ENCODE measurements around the gene NYAP2. TPM values are rescaled to one million over a fixed set of nuclear protein-coding genes. Genes with fewer than 3 reads are reported as not detected.

The NYAP2 gene
- total and polyA plus RNA-seq, 12 donors: 0.04 TPM; not detected in 11

DNA sequence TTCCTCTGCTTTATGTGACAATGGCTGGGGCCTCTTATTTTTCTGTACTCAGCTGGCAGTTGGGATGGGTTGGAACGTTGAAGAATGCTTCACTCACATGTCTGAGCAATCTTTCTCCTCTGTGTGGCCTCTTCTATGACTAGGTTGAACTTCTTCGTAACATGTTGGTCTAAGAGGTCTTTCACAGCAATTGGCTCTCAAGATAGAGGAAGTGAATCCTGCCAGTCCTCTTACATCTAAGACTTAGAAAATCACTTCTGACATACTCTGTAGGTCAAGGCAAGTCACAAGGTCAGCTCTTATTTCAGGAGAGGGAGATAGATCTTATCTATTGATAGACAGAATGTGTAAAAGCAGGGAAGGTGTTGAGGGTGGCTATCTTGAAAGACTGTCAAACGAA lies 174.1 kb downstream of the NYAP2 start:
- DNase-seq (no peak), ATAC-seq (no peak)
- Histone ChIP-seq H3K4me3 (no peak overlapping the region), H3K27me3 (no peaks in the 10 kb centered on the region), H3K36me3 (no peaks in the 10 kb centered on the region), H3K9me3 (peaks cover 0 to 9% (median 0%) of the 10 kb centered on the region in 11 donors), H3K27ac (no peak overlapping the region), H3K4me1 (no peaks in the 10 kb centered on the region)
- TF ChIP-seq, protein P1, sequence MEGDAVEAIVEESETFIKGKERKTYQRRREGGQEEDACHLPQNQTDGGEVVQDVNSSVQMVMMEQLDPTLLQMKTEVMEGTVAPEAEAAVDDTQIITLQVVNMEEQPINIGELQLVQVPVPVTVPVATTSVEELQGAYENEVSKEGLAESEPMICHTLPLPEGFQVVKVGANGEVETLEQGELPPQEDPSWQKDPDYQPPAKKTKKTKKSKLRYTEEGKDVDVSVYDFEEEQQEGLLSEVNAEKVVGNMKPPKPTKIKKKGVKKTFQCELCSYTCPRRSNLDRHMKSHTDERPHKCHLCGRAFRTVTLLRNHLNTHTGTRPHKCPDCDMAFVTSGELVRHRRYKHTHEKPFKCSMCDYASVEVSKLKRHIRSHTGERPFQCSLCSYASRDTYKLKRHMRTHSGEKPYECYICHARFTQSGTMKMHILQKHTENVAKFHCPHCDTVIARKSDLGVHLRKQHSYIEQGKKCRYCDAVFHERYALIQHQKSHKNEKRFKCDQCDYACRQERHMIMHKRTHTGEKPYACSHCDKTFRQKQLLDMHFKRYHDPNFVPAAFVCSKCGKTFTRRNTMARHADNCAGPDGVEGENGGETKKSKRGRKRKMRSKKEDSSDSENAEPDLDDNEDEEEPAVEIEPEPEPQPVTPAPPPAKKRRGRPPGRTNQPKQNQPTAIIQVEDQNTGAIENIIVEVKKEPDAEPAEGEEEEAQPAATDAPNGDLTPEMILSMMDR (IDR thresholded peaks at IDR 0.05): no peak
- 52 to 56% methylated on average over 3 of the region's 3 CpGs for WGBS, 2 donors
- intact Hi-C loops (cut with DNase I): no loop called here

DNA sequence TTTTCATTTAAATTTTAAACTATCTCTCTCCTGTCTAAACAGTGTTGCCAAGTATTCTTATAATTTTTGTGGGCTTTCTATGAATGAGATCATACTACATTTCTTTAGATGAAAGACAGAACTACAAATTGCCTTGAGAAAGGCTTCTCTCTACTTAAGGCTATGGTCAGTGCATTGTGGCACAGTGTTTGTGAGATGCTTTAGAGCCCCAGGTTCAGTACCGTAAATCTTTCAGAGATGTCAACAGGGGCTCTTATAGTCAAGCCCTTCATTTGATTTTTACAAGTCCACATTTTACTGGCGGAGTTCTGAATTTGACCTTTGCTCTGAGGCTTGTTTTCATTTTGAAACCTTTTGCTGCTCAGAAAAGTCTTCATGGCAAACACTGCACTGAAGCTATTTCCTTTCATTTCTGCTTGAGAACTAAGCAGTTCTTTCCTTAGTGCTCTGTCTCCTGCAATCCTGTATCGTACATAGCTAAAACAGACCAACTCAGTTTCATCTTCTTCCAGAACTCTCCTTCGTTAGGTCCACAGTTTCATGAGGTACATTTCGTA lies 175.2 kb downstream of the NYAP2 start:
- WGBS, 2 donors: 76 to 86% methylated on average over 5 of the region's 5 CpGs
- H3K36me3 ChIP-seq: no peaks in the 10 kb centered on the region
- no peaks in the 10 kb centered on the region for H3K4me1 ChIP-seq
- no peak for ATAC-seq
- no peak for DNase-seq
- H3K4me3 ChIP-seq: no peak overlapping the region
- no peaks in the 10 kb centered on the region for H3K27me3 ChIP-seq
- H3K27ac ChIP-seq: no peak overlapping the region
- intact Hi-C loops (cut with DNase I): no loop called here
- H3K9me3 ChIP-seq: peaks cover 0 to 9% (median 0%) of the 10 kb centered on the region in 11 donors
- TF ChIP-seq, protein P1 (IDR thresholded peaks at IDR 0.05): no peak

DNA sequence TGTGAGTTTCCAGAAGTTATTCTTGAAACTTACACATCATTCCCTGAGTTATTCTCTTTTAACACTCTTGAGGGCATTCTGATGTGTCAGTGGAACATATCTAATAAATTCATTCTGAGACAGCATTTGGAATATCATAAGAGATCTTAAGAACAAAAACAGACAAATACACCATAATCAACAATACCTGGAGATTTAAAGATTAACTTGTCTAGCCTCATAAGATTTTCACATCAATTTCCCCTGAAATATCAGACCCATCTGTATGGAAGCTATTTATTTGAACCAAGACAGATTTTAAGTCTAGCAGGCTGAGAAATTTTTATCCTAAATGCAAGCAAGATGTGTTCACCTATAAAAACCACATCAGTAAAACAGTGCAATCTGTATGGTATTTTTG lies 181.6 kb downstream of the NYAP2 start:
- no peaks in the 10 kb centered on the region for H3K27me3 ChIP-seq
- TF ChIP-seq, protein P1 (IDR thresholded peaks at IDR 0.05): no peak

DNA sequence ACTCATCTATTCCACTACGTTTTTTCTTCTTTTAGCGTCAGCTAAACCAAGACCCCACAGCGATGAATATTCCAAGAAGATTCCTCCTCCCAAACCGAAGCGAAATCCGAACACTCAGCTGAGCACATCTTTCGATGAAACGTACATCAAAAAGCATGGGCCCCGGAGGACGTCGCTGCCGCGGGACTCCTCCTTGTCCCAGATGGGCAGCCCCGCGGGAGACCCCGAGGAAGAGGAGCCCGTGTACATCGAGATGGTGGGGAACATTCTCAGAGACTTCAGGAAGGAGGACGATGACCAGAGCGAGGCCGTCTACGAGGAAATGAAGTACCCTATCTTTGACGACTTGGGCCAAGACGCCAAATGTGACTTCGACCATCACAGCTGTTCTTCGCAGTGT lies 182.4 kb downstream of the NYAP2 start:
- Histone ChIP-seq H3K4me1 (no peaks in the 10 kb centered on the region), H3K9me3 (no peaks in the 10 kb centered on the region), H3K36me3 (no peaks in the 10 kb centered on the region), H3K27me3 (peaks cover 0 to under 1% (median 0%) of the 10 kb centered on the region in 7 donors), H3K4me3 (no peak overlapping the region), H3K27ac (no peak overlapping the region)
- no peak for ATAC-seq
- intact Hi-C loops (cut with DNase I): no loop called here
- WGBS, 2 donors: 93 to 94% methylated on average over 26 of the region's 26 CpGs
- TF ChIP-seq, protein P1 (IDR thresholded peaks at IDR 0.05): no peak
- DNase-seq: no peak

More for the DNA sequence above, 181.6 kb downstream of the NYAP2 start:
- Histone ChIP-seq H3K36me3 (no peaks in the 10 kb centered on the region), H3K27ac (no peak overlapping the region), H3K4me3 (no peak overlapping the region), H3K9me3 (no peaks in the 10 kb centered on the region), H3K4me1 (no peaks in the 10 kb centered on the region)
- DNase-seq (no peak), ATAC-seq (no peak)
- intact Hi-C loops (cut with DNase I): no loop called here

Measured in heart right ventricle (tissue), 16 donors.